Measurements from ENCODE around the gene RTP2.

The RTP2 gene

GRCh38 chr3:187679638-187680396 is 22.5 kb downstream of the RTP2 start:
- peak; percentile 80 for FAIRE-seq

GRCh38 chr3:187678726-187679268 is 23.6 kb downstream of the RTP2 start:
- no peak for FAIRE-seq

More at GRCh38 chr3:187679638-187680396, 22.5 kb downstream of the RTP2 start:
- DNase-seq (ENCODE audit: extremely low spot score, insufficient read length, low read depth), result peak; percentile 38

GRCh38 chr3:187677604-187678003 is 24.8 kb downstream of the RTP2 start:
- DNase-seq (ENCODE audit: extremely low spot score, insufficient read length, low read depth), result no peak

More at GRCh38 chr3:187678726-187679268, 23.6 kb downstream of the RTP2 start:
- no peak for DNase-seq (ENCODE audit: extremely low spot score, insufficient read length, low read depth)

DNA sequence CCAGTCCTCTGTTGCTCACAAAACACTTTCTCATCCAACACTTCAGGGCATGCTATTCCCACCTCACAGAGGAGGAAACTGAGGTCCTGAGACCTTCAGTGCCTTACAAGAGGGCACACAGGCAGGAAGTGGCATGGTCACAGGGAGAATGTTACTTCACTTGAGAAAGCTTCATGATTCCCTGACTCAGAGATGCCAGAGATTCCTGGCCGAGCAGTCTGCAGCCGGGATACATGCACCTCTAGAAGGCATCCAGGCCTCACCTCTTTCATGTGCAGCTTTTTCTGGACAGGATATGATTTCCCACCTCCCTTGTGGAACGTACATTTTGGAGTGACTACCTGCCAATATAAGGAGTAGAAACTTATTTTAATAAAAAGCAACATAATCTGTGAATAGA is 29.3 kb downstream of the RTP2 start:
- DNase-seq (ENCODE audit: extremely low spot score, insufficient read length, low read depth) (no peak), FAIRE-seq (no peak)

More at GRCh38 chr3:187677604-187678003, 24.8 kb downstream of the RTP2 start:
- FAIRE-seq, result no peak

- no peak for DNase-seq (ENCODE audit: extremely low spot score, insufficient read length, low read depth)
- no peak for FAIRE-seq
Observed at GRCh38 chr3:187669675-187670504, 32.5 kb downstream of the RTP2 start, which contains the start of gene SST. TSS of gene SST (minus strand) at chr3:187670394. CDS start at chr3:187670291, 103 bp downstream.

GRCh38 chr3:187667526-187667925 is 34.8 kb downstream of the RTP2 start:
- no peak for DNase-seq (ENCODE audit: extremely low spot score, insufficient read length, low read depth)
- FAIRE-seq, result no peak

- DNase-seq (ENCODE audit: extremely low spot score, insufficient read length, low read depth), result no peak
- FAIRE-seq, result no peak
Observed at GRCh38 chr3:187665764-187666402, 36.5 kb downstream of the RTP2 start.

GRCh38 chr3:187665010-187665409 is 37.3 kb downstream of the RTP2 start:
- DNase-seq (ENCODE audit: extremely low spot score, insufficient read length, low read depth), result no peak
- FAIRE-seq, result no peak

GRCh38 chr3:187662848-187663409 is 39.4 kb downstream of the RTP2 start:
- DNase-seq (ENCODE audit: extremely low spot score, insufficient read length, low read depth) (no peak), FAIRE-seq (no peak)

DNA sequence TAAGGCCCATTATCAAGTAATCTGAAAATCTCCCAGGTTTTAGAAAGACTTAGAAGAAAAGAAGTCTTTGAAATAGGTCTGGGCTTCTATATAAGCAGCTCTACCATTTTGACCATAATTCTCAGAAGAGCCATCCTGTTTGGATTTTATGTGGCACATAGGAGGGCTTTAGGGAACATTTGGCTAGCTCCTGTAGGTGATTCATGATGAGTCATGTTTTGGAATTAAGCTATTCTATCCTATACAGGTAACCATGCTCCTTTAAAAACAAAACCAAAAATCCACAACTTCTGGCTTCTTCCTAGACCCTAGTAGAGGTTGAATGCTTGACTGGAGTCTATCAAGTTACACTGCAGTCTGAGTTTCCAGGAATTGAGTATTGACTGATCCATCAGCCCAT is 41.1 kb downstream of the RTP2 start:
- no peak for DNase-seq (ENCODE audit: extremely low spot score, insufficient read length, low read depth)
- no peak for FAIRE-seq

GRCh38 chr3:187651282-187651681 is 51.1 kb downstream of the RTP2 start:
- DNase-seq (ENCODE audit: extremely low spot score, insufficient read length, low read depth), result no peak
- no peak for FAIRE-seq

All from GM18507 (cell line).